Progenitor cell of endocrine pancreas (in vitro differentiated cells): Measurements from ENCODE around the gene MRPL12. TPM values are rescaled to one million over a fixed set of nuclear protein-coding genes. Genes with fewer than 3 reads are reported as not detected.
"Not testable (repeated sequence)": the region's sequence is repeated elsewhere in the genome, so short reads cannot be mapped to it uniquely, and the experiment has no call there.

Experiments
- DNase-seq: peaks from one replicate; pipeline ENCODE4 v3.0.0; 2021; ENCODE audit warnings: low spot score; ENCODE audit not compliant: unreplicated experiment
- H3K27ac Mint-ChIP-seq: 2 replicates; pipeline ENCODE4 v1.8.0; 2021; ENCODE audit warnings: mild to moderate bottlenecking, moderate library complexity, mixed read lengths
- H3K27me3 Mint-ChIP-seq: 2 replicates; pipeline ENCODE4 v1.8.0; 2021; ENCODE audit warnings: mixed read lengths
- H3K36me3 Mint-ChIP-seq: 2 replicates; pipeline ENCODE4 v1.8.0; 2022; ENCODE audit warnings: mixed read lengths; ENCODE audit not compliant: insufficient read depth
- H3K4me1 Mint-ChIP-seq: 2 replicates; pipeline ENCODE4 v1.8.0; 2021; ENCODE audit warnings: low read depth, mixed read lengths
- H3K4me3 Mint-ChIP-seq: 2 replicates; pipeline ENCODE4 v1.8.0; 2021; ENCODE audit warnings: low read depth, mild to moderate bottlenecking, moderate library complexity, mixed read lengths
- H3K9me3 Mint-ChIP-seq: 2 replicates; pipeline ENCODE4 v1.8.0; 2021; ENCODE audit warnings: low read depth, mixed read lengths
- total RNA-seq: library from RNA; stranded (reverse); gene quantifications from 2 replicates; pipeline ENCODE4 v1.2.1, GENCODE V29; 2021
- TF ChIP-seq, protein P1 (sequence below): fragments of 200-600 bp; sonication (generic); IDR thresholded peaks from one replicate; pipeline ENCODE4 v1.5.0; 2021; ENCODE audit warnings: antibody characterized with exemption, mild to moderate bottlenecking; ENCODE audit not compliant: unreplicated experiment

The MRPL12 gene
- total RNA-seq, 1 donor from 2014 or later = 63.6 TPM

DNA sequence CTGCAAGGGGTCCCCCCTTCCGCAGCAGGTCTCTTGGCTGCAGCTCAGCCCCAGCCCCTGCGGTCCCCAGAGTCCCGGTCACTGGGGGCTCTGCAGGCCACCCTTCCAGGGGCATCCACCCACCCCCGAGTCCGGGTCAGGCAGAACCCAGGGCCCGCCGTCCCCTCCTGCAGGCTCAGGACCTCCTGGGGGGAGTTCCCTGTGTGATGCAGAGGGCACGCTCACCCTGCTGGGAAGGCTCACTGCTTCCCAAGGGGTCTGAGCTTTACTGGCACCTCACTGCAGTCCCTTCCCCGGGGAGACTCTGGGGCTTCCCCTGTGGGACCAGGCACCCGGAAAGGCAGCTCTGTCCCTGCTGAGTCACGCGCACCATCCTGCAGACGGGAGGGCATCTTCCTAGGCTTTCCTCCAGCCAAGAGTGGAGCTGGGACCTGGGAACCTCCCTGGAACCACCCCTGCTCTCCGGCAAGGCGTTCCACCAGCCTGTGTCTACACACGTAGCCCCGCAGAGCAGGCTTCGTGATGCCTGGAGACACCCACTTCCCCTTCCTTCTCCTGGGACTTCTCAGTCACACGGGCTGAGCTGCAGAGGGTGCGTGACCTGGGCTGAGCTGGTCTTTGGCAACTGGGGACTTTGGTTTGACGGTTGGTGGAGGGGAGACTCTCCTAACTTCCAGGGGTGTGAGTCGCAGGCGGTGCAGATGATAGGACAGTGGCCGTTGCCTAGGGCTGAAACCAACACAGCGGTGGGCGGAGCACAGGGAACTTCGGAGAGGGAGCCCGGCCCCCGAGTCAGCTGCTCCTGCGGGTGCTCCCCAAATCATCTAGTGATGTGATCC lies 32.3 kb downstream of the MRPL12 start:
- H3K9me3 Mint-ChIP-seq = no peaks in the 10 kb centered on the region
- no peak overlapping the region for H3K27ac Mint-ChIP-seq
- H3K4me3 Mint-ChIP-seq = no peak overlapping the region
- no peaks in the 10 kb centered on the region for H3K36me3 Mint-ChIP-seq
- TF ChIP-seq, protein P1, sequence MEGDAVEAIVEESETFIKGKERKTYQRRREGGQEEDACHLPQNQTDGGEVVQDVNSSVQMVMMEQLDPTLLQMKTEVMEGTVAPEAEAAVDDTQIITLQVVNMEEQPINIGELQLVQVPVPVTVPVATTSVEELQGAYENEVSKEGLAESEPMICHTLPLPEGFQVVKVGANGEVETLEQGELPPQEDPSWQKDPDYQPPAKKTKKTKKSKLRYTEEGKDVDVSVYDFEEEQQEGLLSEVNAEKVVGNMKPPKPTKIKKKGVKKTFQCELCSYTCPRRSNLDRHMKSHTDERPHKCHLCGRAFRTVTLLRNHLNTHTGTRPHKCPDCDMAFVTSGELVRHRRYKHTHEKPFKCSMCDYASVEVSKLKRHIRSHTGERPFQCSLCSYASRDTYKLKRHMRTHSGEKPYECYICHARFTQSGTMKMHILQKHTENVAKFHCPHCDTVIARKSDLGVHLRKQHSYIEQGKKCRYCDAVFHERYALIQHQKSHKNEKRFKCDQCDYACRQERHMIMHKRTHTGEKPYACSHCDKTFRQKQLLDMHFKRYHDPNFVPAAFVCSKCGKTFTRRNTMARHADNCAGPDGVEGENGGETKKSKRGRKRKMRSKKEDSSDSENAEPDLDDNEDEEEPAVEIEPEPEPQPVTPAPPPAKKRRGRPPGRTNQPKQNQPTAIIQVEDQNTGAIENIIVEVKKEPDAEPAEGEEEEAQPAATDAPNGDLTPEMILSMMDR = no peak
- H3K27me3 Mint-ChIP-seq = peaks cover 19% of the 10 kb centered on the region
- no peaks in the 10 kb centered on the region for H3K4me1 Mint-ChIP-seq
- DNase-seq = no peak

DNA sequence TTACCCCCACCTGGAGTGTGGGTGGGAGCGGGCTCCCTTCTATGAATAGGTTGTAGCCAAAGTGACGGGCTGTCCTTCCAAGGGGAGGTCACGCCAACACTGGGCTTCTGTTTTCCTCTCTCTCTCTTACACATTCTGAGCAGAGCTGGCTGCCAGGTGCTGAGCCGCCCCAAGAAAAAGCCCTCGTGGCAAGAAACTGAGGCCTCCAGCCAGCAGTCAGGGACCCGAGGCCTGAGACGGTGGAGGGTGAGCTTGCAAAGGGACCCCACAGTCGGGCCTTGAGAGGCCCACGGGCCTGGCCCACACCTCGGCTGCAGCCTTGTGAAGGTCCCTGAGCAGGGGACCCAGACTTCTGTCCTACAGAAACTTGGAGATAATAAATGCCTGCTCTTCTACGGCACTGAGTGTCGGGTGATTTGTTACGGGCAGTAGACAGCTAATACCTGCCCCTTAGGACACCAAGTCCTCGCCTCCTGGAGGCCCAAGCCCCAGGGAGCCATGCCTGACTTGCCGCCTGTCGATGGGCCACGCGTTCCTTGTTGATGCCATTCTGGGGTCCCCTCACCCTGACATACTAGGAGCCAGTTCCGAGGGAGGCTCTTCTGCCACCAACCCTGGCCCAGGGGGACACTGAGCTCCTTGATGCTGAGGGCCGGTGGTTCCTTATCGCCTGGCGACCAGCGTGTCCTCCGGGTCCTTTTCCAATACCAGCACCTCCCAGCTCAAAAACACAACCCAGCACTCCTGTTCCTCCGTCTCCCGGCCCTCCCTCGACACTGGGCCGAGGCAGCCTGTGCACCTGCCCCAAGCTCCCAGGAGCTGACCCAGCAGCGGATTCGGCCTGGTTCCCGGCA lies 35.0 kb downstream of the MRPL12 start:
- TF ChIP-seq, protein P1 = no peak
- Mint-ChIP-seq H3K9me3 (no peaks in the 10 kb centered on the region), H3K27me3 (peaks cover 11% of the 10 kb centered on the region)

GRCh38 chr17:81738801-81739393 lies 35.7 kb downstream of the MRPL12 start:
- H3K4me1 Mint-ChIP-seq = no peaks in the 10 kb centered on the region
- TF ChIP-seq, protein P1 = no peak
- no peaks in the 10 kb centered on the region for H3K36me3 Mint-ChIP-seq
- H3K9me3 Mint-ChIP-seq = no peaks in the 10 kb centered on the region
- no peak overlapping the region for H3K4me3 Mint-ChIP-seq
- peaks cover 6% of the 10 kb centered on the region for H3K27me3 Mint-ChIP-seq
- no peak overlapping the region for H3K27ac Mint-ChIP-seq
- no peak for DNase-seq

More for the DNA sequence above, 35.0 kb downstream of the MRPL12 start:
- no peaks in the 10 kb centered on the region for H3K4me1 Mint-ChIP-seq
- DNase-seq = no peak
- H3K4me3 Mint-ChIP-seq = no peak overlapping the region
- no peak overlapping the region for H3K27ac Mint-ChIP-seq
- no peaks in the 10 kb centered on the region for H3K36me3 Mint-ChIP-seq

DNA sequence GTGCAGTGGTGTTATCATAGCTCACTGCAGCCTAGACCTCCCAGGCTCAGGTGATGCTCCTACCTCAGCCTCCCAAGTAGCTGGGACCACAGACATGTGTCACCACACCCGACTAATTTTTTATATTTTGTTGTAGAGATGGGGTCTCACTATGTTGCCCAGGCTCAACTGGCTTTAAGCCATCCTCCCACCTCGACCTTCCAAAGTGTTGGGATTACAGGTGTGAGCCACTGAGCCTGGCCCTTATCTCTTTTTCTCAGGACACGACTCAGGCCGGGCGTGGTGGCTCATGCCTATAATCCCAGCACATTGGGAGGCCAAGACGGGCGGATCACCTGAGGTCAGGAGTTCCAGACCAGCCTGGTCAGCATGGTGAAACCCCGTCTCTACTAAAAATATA lies 36.4 kb downstream of the MRPL12 start:
- not testable (repeated sequence) for H3K9me3 Mint-ChIP-seq, H3K36me3 Mint-ChIP-seq, DNase-seq, H3K27me3 Mint-ChIP-seq, H3K4me1 Mint-ChIP-seq, H3K27ac Mint-ChIP-seq, H3K4me3 Mint-ChIP-seq

GRCh38 chr17:81740395-81740961 lies 37.3 kb downstream of the MRPL12 start:
- H3K9me3 Mint-ChIP-seq = no peaks in the 10 kb centered on the region

More at GRCh38 chr17:81740395-81740961, 37.3 kb downstream of the MRPL12 start:
- Mint-ChIP-seq H3K4me1 (no peaks in the 10 kb centered on the region), H3K36me3 (no peaks in the 10 kb centered on the region), H3K27ac (no peak overlapping the region), H3K4me3 (no peak overlapping the region), H3K27me3 (peaks cover 5% of the 10 kb centered on the region)
- TF ChIP-seq, protein P1 = no peak
- no peak for DNase-seq
